HG03469 (cell line): ENCODE data around the gene SH3RF1.

ENCODE experiments used
- ATAC-seq: cut with Tn5 transposase; IDR thresholded peaks from one replicate; pipeline ENCODE4 v1.9.1; 2021; ENCODE audit warnings: mild to moderate bottlenecking, moderate library complexity, moderate number of reproducible peaks; ENCODE audit not compliant: unreplicated experiment

SH3RF1 gene

GRCh38 chr4:169167957-169168858, 102.5 kb downstream of the SH3RF1 start:
- peak; percentile 94 for ATAC-seq

GRCh38 chr4:169164669-169165415, 105.9 kb downstream of the SH3RF1 start:
- ATAC-seq = no peak

- ATAC-seq = no peak
Observed at GRCh38 chr4:169163947-169164668, 106.6 kb downstream of the SH3RF1 start.

- ATAC-seq = no peak
Observed at GRCh38 chr4:169163495-169163894, 107.3 kb downstream of the SH3RF1 start.

- ATAC-seq = no peak
Observed at GRCh38 chr4:169160825-169161224, 109.9 kb downstream of the SH3RF1 start.

GRCh38 chr4:169159624-169160171, 111.1 kb downstream of the SH3RF1 start:
- ATAC-seq = no peak

GRCh38 chr4:169158861-169159260, 111.9 kb downstream of the SH3RF1 start:
- ATAC-seq = no peak

- ATAC-seq = no peak
Observed at GRCh38 chr4:169158046-169158445, 112.7 kb downstream of the SH3RF1 start.

- ATAC-seq = no peak
Observed at GRCh38 chr4:169156392-169156791, 114.4 kb downstream of the SH3RF1 start.

- no peak for ATAC-seq
Observed at GRCh38 chr4:169154121-169154520, 116.6 kb downstream of the SH3RF1 start.

GRCh38 chr4:169153481-169154087, 117.2 kb downstream of the SH3RF1 start:
- ATAC-seq = no peak

GRCh38 chr4:169152899-169153298, 117.9 kb downstream of the SH3RF1 start:
- ATAC-seq = no peak

- ATAC-seq = no peak
Observed at GRCh38 chr4:169152098-169152497, 118.7 kb downstream of the SH3RF1 start.

GRCh38 chr4:169151671-169152070, 119.1 kb downstream of the SH3RF1 start:
- ATAC-seq = no peak

GRCh38 chr4:169150806-169151205, 120.0 kb downstream of the SH3RF1 start:
- ATAC-seq = no peak

GRCh38 chr4:169148885-169149284, 121.9 kb downstream of the SH3RF1 start:
- ATAC-seq = no peak

- ATAC-seq = no peak
Observed at GRCh38 chr4:169147191-169147590, 123.6 kb downstream of the SH3RF1 start.

GRCh38 chr4:169144061-169144600, 126.6 kb downstream of the SH3RF1 start:
- no peak for ATAC-seq

GRCh38 chr4:169143335-169143734, 127.4 kb downstream of the SH3RF1 start:
- no peak for ATAC-seq

- ATAC-seq = no peak
Observed at GRCh38 chr4:169142906-169143305, 127.8 kb downstream of the SH3RF1 start.
